Uterus (tissue), 2 donors: ENCODE measurements around the gene MYOD1.

Experiments
- CTCF ChIP-seq, 4 experiments: fragments of 200-600 bp in 2 of 4; fragments of 450-650 bp in 2 of 4; sonication (generic) in 2 of 4; IDR thresholded peaks; one replicate each; pipeline ENCODE4 v1.5.1; 2016 to 2019; ENCODE audit warnings: antibody characterized with exemption in 4 of 4, mild to moderate bottlenecking in 2 of 4, moderate library complexity in 1 of 4
- POLR2A ChIP-seq, 2 donors: fragments of 450-650 bp; IDR thresholded peaks; one replicate each; pipeline ENCODE4 v1.6.1; 2016; ENCODE audit warnings: antibody characterized with exemption in 2 of 2, mild to moderate bottlenecking in 1 of 2, moderate library complexity in 1 of 2

GRCh38 chr11:17738151-17738973, 19.0 kb downstream of the MYOD1 start:
- TF ChIP-seq CTCF (IDR thresholded peaks at IDR 0.05), result no peak
- no peak for TF ChIP-seq POLR2A (IDR thresholded peaks at IDR 0.05)
